IPS DF 4.7 (cell line): ENCODE data around the gene BARX1.
"Not testable (repeated sequence)": the region's sequence is repeated elsewhere in the genome, so short reads cannot be mapped to it uniquely, and the experiment has no call there.

Source experiments
- DNase-seq: peaks from one replicate; pipeline ENCODE4 v3.0.0-alpha.2; 2013; ENCODE audit warnings: low spot score; ENCODE audit errors: extremely low read depth

The BARX1 gene

GRCh38 chr9:93952784-93953495 lies 2.2 kb downstream of the BARX1 start:
- DNase-seq = no peak

- DNase-seq = no peak
Measured at GRCh38 chr9:93952119-93952783, 2.9 kb downstream of the BARX1 start.

- DNase-seq = no peak
Measured at GRCh38 chr9:93951655-93952118, 3.5 kb downstream of the BARX1 start.

- DNase-seq = no peak
Measured at GRCh38 chr9:93950619-93951601, 4.2 kb downstream of the BARX1 start.

GRCh38 chr9:93949694-93950449 lies 5.3 kb downstream of the BARX1 start:
- no peak for DNase-seq

GRCh38 chr9:93949073-93949693 lies 6.0 kb downstream of the BARX1 start:
- DNase-seq = no peak

GRCh38 chr9:93948441-93949072 lies 6.6 kb downstream of the BARX1 start:
- no peak for DNase-seq

GRCh38 chr9:93947409-93948070 lies 7.6 kb downstream of the BARX1 start:
- DNase-seq = no peak

- DNase-seq = no peak
Measured at GRCh38 chr9:93946338-93946712, 8.8 kb downstream of the BARX1 start.

- DNase-seq = no peak
Measured at GRCh38 chr9:93945400-93946337, 9.5 kb downstream of the BARX1 start.

GRCh38 chr9:93944011-93944410 lies 11.1 kb downstream of the BARX1 start:
- no peak for DNase-seq

- DNase-seq = no peak
Measured at GRCh38 chr9:93942161-93942560, 13.0 kb downstream of the BARX1 start.

- DNase-seq = no peak
Measured at GRCh38 chr9:93941493-93941892, 13.7 kb downstream of the BARX1 start.

GRCh38 chr9:93940951-93941350 lies 14.2 kb downstream of the BARX1 start:
- no peak for DNase-seq

GRCh38 chr9:93939589-93939988 lies 15.6 kb downstream of the BARX1 start:
- DNase-seq = not testable (repeated sequence)

GRCh38 chr9:93937193-93937592 lies 18.0 kb downstream of the BARX1 start:
- no peak for DNase-seq

- no peak for DNase-seq
Measured at GRCh38 chr9:93931905-93932304, 23.2 kb downstream of the BARX1 start.

GRCh38 chr9:93930070-93930469 lies 25.1 kb downstream of the BARX1 start:
- no peak for DNase-seq

GRCh38 chr9:93929231-93929630 lies 25.9 kb downstream of the BARX1 start:
- no peak for DNase-seq
